HEK293 (cell line): ENCODE measurements around the gene SLC22A4.

Source experiments
- KLF16 ChIP-seq: fragments of 450-650 bp; formaldehyde crosslinking; IDR thresholded peaks from 2 replicates; pipeline ENCODE4 v1.5.1; 2017; ENCODE audit warnings: missing biosample characterization, missing genetic modification characterization
- KLF17 ChIP-seq: fragments of 450-650 bp; formaldehyde crosslinking; IDR thresholded peaks from 2 replicates; pipeline ENCODE4 v1.5.1; 2016; ENCODE audit warnings: missing biosample characterization, missing genetic modification characterization

GRCh38 chr5:132301344-132302271 lies 7.4 kb downstream of the SLC22A4 start:
- TF ChIP-seq KLF16 (tag by site-specific recombination) (no peak), KLF17 (tag by site-specific recombination) (no peak)
